CD4-positive, alpha-beta T cell treated with Interleukin-10 for 1 hour (primary cell): ENCODE data around the gene ITCH.

Source experiments
- DNase-seq: peaks from one replicate; pipeline ENCODE4 v3.0.0-alpha.2; 2020

Gene ITCH

DNA sequence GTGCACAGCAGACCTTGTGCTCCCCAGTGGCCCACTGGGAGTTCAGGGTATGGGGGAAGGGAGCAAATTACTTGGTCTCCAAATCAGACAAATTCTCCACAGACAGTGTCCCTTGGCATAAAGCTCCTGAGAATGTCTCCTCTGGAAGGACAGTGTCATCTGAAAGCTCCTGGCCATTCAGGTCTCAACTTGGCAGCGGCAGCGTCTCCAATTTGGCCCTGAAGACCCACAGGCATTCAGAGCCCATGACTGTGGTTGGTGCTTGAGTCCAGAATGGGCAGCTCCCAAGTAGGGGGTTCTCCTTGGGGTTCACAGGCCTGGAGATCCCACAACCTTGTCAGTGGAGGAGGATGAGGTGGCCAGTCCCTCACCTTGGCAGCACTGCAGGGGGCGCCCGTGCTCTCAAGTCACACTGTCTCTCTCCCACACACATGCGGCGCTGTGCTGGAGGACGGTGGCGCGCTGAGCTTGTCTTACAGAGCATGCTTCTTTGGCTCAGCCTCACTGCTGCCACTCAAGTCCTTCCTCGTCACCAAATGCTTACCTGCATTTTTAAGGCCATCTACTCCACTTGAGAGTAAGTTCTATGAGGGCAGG, 173.8 kb downstream of the ITCH start:
- DNase-seq: peak; percentile 59

DNA sequence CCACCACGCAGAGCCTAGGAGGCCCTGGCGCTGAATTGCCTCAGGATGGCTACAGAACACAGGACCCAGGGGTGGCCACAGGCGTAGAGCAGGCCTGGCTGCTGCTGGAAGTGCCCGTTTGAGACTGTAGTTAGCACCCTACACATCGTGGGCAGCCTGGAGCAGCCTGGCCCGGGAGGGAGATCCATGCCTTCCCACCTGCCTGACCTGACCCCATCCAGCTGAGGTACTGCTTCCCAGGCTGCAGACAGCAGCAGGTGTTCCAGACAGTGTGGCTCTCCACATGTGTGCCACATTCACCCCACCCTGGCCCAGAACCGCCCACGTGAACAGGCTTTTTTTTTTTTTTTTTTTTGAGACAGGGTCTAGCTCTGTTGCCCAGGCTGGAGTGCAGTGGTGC, 174.6 kb downstream of the ITCH start:
- DNase-seq: no peak

DNA sequence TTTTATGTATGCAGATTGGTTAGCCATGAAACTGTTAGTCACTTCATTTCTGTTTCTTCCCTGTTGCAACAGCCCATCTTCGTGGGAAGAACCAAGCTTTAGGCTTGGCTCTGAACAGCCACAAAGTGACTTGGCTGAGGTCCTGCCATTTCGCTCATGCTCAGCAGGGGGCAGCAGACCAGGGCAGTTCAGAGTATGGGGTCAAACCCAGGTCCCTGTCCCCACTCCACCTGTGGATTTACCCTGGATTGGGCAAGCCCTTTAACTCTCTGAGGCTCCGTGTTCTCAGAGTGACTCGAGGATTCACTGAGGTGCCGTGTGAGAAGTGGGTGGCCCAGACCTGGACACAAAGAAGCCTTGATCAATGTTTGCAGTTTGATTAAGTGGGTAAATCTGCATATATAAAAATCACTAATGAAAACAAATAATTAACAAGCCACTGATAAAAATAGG, 175.6 kb downstream of the ITCH start:
- peak; percentile 65 for DNase-seq

DNA sequence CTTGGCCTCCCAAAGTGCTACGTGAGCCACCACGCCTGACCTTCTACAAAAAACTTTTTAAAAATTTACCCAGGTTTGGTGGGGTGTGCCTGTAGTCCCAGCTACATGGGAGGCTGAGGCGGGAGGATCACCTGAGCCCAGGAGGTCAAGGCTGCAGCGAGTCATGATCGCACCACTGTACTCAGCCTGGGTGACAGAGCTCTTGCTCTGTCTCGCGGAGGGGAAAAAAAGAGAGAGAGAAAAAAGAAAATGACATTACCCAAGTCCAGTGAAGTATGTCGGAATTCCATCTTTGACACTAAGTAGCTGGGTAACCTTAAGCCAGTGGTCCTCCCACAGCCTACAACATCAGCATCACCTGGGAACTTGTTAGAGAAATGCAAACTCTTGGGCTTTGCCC, 176.7 kb downstream of the ITCH start:
- no peak for DNase-seq

DNA sequence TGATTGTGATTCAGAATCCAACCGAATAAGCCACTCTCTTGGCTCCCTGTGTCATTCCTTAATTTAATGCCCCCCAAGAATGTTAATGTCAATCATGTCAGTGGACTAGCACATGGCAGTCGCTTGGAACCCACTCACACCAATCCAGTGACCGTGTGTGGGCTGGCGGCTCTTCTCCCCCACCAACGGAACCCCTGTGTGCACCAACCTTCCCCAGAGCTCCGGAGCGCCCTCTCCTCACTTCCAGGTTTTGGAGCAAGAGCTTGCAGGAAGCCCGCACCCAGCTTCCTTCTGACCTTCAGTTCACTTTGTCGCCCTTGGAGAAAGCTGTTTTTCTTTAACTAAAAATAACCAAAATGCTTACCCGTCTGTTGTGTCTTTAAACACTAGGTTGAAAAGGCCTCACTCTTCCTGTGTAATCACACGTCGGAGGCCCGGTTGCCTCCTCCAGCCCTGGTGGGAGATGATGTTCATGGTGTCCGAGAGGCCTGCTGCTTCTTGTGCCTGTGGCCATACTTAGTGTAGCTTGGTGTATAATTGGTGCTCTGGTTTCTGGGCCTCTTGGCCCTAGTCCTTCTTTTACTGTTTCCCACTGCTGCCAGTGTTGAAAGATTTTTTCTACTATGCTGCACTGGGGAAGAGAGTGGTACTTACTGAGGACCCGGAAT, 177.7 kb downstream of the ITCH start:
- no peak for DNase-seq

DNA sequence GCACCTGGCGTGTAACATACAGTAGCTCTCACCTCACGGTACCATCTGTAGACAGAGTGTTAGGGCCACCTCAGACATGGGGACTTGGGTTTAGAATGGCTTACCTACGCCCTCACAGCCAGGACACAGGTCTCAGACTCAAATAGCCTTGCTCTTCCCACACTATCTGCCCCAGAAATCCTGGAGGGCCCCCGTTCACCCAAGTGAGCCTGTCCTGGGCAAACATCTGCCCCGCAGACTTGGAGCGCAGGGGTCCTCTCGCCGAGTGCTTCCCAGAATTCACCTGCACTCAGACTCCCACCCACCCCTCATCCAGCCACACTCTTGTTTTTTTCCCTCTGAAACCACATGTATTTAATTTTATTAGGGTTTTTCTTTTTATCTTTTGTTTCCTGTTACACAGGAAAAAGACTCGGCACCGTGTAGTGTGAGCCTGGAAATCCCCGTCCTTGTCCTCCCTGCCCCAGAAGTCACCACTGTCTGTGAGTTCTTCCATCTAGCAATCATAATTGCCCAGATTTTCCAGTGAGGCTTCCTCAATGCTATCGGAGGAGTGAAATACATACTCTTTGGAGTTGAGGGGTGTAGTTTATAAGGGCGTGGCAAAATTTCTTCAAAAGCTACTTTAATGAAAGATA, 178.3 kb downstream of the ITCH start:
- peak; percentile 66 for DNase-seq

DNA sequence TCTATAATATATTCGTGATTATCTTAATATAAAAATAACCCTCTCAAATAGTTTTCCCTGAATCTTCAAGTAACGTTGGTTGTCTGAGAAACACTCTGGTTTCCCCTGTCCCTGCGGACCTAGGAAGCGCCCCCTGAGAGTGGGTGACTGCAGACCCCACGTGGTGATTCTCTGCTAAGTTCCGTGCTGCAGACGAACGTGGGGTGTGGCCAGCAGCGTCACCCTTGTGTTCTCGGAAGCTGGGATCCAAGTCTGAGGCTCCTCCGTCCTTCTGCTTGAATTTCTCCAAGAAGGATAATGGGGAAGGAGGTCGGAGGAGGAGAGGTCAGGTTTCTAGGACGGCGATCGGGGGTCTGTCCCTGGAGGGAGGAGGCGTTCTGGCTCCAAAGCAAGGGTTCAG, 178.8 kb downstream of the ITCH start:
- DNase-seq: no peak

DNA sequence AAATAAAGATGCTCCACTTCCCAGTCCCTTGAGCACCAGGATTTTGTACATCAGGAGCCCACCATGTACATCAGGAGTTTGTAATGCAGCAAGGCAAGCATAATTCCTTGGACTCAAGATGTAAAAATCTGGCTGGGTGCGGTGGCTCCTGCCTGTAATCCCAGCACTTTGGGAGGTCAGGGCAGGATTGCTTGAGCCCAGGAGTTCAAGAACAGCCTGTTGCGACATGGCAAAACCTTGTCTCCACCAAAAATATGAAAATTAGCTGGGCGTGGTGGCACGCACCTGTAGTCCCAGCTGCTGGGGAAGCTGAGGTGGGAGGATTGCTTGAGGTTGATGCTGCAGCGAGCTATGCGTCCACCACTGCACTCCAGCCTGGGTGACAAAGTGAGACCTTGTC, 179.4 kb downstream of the ITCH start:
- DNase-seq: no peak

DNA sequence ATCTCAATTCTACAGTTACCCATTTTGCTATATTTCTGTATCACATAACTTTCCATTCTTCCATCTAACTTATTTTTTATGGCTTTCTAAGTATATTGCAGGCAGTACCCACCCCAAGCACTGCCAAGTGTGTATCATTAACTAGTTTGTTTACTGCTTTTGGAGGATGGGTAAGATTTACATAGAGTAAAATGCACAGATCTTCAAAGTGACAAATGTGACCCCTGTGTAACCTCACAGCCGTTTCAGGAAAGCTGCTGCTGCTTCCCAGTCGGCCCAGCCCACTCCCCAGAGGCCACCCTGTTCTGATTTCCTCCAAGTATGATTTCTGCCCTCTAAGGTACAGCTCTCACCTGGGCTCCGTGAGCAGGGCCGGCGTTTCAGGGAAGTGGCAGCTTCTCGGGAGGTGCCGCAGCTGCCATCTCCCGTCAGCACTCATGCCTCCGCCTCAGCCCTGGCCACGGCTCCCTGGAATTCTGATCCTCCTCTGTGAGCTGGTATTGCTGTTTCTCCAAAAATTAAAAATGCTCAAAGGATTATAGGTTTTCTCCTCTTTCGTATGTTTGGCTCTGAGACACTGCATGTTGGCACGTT, 180.5 kb downstream of the ITCH start:
- no peak for DNase-seq

DNA sequence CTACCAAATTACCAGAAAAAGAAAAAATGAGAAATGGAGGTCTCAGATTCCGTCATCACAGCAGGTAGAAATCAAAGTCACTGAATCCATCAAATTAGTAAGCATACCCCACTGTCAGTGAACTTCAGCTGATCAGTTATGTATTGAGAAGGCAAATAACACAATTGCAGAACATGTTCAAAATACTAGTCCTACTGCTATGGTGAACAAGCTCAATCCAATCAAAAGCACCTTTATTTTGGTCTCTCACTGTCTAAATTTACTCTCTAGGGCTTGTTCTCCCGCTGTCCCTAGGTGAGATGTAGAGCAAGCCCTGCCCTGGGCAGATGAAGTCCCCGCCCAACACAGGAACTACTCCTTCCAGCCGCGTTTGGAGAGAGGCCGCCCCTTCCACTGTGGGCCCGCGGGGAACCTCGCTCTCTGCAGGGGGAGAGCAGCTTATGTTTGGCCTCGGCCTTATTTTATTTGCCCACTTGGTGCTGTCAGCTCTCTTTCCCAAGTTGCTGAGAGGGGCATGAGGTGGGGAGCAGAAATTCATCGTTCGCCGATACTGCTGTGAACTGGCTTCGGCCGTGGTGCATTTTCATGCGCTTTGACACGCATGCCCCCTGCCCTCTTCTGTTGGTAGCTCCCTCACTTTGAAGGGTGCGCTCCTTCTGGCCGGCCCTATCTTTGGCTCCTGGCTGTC, 181.2 kb downstream of the ITCH start:
- peak; percentile 31 for DNase-seq

DNA sequence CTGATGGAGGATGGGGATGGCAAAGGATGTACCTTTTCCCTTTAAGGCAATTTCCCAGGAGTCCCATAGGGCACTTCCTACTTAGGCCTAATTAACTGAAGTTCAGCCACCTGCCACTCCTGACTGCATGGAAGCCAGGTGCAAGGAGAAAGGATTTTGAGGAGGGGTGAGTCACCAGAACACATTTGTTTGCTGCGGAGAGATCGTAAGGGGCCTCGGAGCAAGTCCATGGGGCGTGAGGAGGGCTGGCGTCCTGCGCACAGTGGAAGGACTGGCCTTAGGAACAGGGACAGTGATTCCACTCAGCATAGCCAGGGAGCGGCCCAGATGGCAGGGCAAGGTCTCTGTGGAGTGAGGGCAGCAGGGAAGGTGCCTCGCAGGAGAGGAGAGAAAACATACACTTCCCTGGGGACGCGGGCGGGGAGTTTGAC, 183.7 kb downstream of the ITCH start:
- DNase-seq: no peak

DNA sequence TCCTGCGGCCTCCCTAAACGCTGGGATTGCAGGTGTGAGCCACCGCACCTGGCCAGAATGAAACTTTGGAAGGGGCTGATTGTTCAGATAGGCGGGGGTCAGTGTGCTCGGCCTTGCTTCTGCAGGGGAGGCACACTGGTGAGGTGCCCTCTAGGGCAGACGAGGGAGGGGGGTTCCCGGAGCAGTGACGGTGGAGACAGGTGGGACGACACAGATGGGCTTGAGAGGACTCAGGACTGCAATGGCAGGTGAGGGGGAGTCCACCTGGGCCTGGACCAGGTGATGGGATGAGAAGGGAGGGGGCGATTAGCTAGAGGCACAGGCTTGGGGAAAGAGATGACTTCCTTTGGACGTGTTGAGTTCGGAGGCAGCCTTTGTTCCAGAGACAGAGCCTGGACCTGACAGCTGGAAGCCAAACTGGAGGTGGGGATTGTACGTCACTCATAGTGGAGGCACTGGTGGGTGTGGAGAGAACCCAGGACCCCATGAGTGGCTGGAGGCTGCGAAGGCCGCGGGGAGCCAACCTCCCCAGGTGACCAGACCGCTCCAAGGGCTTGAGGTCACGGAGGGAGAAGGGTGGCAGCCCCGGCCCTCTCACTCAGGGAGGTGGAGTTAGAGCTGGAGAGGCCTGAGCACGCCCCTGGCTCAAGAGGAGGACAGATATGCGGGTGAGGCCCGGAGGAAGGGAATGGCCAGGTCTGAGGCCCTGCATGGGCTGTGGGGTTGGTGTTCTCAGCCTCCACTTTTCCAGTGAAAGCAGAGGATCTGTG, 185.0 kb downstream of the ITCH start:
- DNase-seq: no peak

DNA sequence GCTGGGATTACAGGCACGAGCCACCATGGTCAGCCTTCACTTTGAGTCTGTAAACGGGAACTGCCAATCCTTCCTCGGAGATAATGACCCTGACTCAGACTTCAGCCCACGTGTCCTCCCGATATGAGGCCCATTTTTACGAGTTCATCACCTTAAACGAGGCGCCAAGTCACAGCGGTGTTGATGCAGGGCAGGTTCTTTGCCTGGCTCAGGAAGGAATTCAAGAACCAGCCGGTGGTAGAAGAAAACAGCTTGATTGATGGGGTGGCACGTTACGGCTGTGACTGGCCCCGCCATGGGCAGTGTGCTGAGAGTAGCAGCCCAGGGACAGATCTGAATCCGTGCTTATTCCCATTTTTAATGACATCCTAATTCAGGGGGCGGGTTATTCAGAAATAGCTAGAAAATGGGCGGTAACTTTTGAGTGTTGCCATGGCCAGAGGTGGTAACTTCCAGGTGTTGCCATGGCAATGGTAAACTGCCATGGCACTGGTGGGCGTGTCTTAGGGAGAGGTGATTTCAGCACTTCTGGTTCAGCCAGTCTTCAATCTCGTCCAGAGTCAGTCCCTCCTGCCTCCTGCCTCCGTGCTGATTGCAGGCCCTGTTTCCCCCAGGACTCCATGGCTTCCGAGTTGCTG, 186.3 kb downstream of the ITCH start:
- peak; percentile 12 for DNase-seq

DNA sequence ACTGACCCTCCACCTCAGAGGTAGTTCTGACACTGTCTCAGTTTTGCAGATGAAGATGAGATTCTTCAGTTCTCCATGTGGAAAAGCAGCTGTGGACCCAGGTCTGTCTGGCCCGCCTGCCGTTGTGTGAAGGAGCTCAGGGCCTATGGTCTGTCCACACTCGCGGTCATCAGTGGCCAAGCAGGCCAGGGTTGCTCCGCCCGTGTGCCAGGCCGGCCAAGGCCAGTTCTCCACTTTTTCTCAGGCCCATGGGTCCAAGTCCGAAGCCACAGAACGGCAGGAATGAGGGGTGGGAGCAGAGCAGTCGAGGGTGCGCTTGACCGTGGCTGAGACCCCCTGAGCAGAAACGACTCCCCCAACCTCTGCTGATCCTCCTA, 186.8 kb downstream of the ITCH start:
- no peak for DNase-seq

DNA sequence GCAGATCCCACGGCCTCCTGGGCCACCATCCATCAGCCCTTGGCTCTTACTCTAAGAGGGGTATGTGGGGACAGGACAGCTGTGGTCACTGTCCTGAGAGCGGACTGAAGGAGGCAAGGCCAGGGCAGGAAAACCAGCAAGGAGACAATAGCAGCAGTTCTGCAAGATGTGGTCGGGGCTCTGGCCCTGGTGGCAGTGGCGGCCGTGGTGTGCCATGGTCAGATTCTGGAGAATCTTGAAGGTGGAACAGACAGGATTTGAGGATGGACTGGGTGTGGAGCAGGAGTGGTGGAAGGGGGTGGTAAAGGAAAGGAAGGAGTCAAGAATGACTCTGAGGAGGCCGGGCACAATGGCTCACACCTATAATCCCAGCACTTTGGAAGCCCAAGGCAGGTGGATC, 189.5 kb downstream of the ITCH start:
- DNase-seq: no peak

DNA sequence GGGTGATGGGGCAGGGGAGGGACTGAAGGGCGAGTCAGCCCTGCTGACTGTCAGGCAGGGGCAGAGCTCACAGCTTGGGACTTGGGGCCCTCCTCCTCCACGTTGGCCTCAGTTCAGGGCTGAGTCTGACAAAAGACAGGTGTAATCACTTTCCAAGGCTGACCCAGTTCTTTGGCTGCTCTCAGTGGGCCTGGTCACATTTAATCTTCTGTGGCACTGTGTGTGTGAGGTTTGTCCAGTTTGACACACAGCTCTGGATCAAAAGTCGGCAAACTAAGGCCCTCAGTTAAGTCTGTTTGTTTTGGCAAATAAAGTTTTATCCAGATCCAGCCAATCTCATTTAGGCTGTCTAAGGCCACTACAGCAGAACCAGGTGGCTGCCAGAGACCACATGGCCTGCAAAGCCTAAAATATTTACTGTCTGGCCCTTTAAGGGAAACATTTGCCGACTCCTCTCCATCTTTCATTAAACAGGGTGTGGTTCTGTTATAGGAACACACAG, 190.3 kb downstream of the ITCH start:
- DNase-seq: no peak

DNA sequence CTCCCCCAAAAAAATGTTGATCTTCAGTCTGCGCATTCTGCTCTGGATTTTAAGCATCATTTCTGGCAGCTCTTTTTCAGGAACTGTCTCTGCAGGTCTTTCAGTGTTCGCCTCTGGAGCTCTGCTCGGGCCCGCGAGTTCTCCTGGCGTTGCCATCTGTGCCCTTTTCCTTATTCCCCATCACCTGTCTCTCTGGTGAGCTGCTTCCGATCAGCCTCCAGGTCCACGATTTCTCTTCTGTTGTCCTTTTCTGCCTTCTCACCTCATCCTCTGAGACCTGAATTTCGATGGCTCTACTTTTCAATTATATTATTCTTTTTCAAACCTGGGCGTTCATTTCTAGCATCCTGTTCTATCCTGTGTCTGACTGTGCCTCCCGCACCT, 194.9 kb downstream of the ITCH start:
- no peak for DNase-seq

DNA sequence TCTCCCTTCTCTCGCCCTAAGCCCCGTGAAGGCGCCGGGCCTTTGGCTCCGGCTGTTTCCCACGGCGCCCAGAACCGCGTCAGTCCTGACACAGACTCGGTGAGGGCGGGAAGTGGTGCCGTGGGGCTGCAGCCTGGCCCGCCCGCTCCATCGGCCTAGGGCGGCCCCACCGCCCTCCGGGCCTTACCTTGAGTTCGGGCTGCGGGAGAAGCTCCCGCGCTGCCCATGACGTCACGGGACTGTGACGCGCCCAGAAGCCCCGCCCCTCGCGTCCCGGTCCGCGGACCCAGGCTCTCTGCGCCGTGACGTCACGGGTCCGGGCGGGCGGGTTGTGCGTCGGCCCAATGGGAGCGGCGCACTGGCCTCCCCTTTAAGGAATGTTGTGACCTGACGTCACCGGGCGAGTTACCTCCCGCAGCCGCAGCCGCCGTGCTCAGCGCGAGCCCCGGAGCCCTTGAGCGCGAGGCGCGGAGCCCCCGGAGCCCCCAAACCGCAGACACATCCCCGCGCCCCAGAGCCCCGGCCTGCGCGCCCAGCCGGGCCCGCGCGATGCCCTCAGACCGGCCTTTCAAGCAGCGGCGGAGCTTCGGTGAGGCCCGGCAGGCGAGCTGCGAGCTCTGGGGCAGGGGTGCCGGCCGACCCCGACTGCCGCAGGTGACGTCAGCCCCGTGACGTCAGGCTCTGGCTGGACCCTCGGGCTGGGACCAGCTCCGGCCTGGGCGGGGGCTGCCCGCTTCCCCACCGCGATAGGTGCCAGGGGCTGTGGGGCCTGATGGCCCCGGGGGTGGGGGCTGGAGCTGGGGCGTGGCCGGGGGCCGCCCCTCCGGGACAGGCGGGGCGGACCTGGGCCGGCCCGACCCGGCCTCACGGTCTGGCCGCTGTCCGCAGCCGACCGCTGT, 195.5 kb downstream of the ITCH start, which contains the start of gene MAP1LC3A:
TSS of gene MAP1LC3A (plus strand) at position 399 of the 899 bp plus-strand sequence. CDS start at position 550, 151 bp downstream.
- DNase-seq: peak; percentile 97

DNA sequence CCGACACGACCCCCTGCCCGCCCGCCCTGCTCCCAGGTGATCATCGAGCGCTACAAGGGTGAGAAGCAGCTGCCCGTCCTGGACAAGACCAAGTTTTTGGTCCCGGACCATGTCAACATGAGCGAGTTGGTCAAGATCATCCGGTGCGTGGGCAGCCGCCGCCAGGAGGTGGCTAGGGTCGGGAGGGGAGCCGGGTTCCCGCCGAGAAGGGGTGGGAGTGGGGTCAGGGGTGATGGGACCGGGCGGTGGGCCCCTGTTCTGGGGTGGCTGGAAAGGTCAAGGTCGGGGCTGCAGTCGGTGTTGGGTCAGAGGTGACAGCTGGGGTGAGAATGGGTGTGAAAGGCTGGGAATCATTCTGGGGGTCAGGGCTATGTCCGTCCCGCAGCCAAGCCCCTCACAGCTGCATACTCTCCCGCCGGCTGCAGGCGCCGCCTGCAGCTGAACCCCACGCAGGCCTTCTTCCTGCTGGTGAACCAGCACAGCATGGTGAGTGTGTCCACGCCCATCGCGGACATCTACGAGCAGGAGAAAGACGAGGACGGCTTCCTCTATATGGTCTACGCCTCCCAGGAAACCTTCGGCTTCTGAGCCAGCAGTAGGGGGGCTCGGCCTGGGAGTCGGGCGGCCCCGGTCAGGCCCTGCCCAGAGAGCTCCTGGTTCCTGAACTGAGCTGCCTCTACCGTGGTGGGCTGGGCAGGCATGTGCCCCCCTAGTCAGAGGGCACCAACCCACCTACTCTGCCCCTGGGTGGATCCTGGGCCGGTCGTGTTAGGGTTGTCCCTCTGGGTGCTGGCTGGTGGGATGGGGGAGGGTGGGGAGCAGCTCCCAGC, 196.5 kb downstream of the ITCH start:
- DNase-seq: peak; percentile 22

DNA sequence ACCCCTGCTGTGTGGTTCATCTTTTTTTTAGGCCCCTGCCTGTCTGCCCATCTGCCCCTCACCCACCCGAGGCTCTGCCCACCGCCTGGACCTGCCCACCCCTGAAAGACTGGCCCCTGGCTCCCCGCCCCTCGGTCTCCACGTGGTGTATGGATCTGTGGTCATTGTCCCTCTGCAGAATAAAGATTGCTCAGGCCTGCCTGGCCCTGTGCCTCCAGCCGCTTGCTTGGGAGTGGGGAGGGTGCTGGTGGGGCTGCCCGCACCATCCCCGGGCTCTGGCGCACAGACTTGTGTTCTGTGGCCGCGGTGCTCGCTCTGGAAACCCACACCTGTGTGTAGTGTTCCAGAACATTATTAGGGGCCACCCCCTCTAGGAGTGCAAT, 197.1 kb downstream of the ITCH start:
- DNase-seq: no peak
